KMS-11 (cell line): ENCODE measurements around the gene RGSL1.
A peak's percentile ranks its signal among the peaks of the same experiment; 100 is the strongest.

Experiments
- H2AFZ ChIP-seq: fragments of 200-600 bp; sonication (generic); 2 replicates; pipeline ENCODE4 v1.6.1; 2016; ENCODE audit warnings: antibody characterized with exemption, mixed run types, low read depth
- H3K27ac ChIP-seq: fragments of 200-600 bp; sonication (generic); 2 replicates; pipeline ENCODE4 v1.6.1; 2016; ENCODE audit warnings: mild to moderate bottlenecking, mixed run types
- H3K27me3 ChIP-seq: fragments of 200-600 bp; sonication (generic); 2 replicates; pipeline ENCODE4 v1.6.1; 2017; ENCODE audit warnings: mild to moderate bottlenecking, low read depth, mixed run types, moderate library complexity; ENCODE audit not compliant: insufficient read depth
- H3K36me3 ChIP-seq: fragments of 200-600 bp; sonication (generic); 2 replicates; pipeline ENCODE4 v1.6.1; 2017; ENCODE audit warnings: mild to moderate bottlenecking, mixed run types; ENCODE audit not compliant: insufficient read depth
- H3K4me1 ChIP-seq: fragments of 200-600 bp; sonication (generic); 2 replicates; pipeline ENCODE4 v1.6.1; 2016; ENCODE audit warnings: mild to moderate bottlenecking, low read depth, mixed run types; ENCODE audit not compliant: poor library complexity, severe bottlenecking
- H3K4me2 ChIP-seq: fragments of 200-600 bp; sonication (generic); 2 replicates; pipeline ENCODE4 v1.7.0; 2016; ENCODE audit warnings: mild to moderate bottlenecking, mixed run types
- H3K4me3 ChIP-seq: fragments of 200-600 bp; sonication (generic); IDR thresholded peaks from 2 replicates; pipeline ENCODE4 v1.6.1; 2017; ENCODE audit warnings: low read depth, low read length, mixed read lengths; ENCODE audit not compliant: insufficient read depth
- H3K79me2 ChIP-seq: fragments of 200-600 bp; sonication (generic); 2 replicates; pipeline ENCODE4 v1.6.1; 2016; ENCODE audit warnings: low read depth, mixed run types; ENCODE audit not compliant: insufficient read depth
- H3K9ac ChIP-seq: fragments of 200-600 bp; sonication (generic); 2 replicates; pipeline ENCODE4 v1.6.1; 2016; ENCODE audit warnings: mild to moderate bottlenecking, mixed run types
- H4K20me1 ChIP-seq: fragments of 200-600 bp; sonication (generic); 2 replicates; pipeline ENCODE4 v1.6.1; 2016; ENCODE audit warnings: mild to moderate bottlenecking, mixed run types; ENCODE audit not compliant: insufficient read depth
- TF ChIP-seq, protein P1 (sequence below): fragments of 200-600 bp; sonication (generic); conservative IDR thresholded peaks from 2 replicates; pipeline ENCODE4 v1.6.1; 2017; ENCODE audit warnings: low read depth, mild to moderate bottlenecking, antibody characterized with exemption, low read length, moderate library complexity, mixed read lengths

Gene RGSL1

GRCh38 chr1:182476625-182477024 is 26.7 kb downstream of the RGSL1 start:
- Histone ChIP-seq H3K27ac (no peak overlapping the region), H2AFZ (no peak overlapping the region), H3K4me2 (no peak overlapping the region), H3K4me1 (no peaks in the 10 kb centered on the region), H3K27me3 (no peaks in the 10 kb centered on the region), H3K79me2 (no peaks in the 10 kb centered on the region), H3K36me3 (no peaks in the 10 kb centered on the region), H3K4me3 (no peak overlapping the region), H3K9ac (no peak overlapping the region), H4K20me1 (no peaks in the 10 kb centered on the region)
- TF ChIP-seq, protein P1, sequence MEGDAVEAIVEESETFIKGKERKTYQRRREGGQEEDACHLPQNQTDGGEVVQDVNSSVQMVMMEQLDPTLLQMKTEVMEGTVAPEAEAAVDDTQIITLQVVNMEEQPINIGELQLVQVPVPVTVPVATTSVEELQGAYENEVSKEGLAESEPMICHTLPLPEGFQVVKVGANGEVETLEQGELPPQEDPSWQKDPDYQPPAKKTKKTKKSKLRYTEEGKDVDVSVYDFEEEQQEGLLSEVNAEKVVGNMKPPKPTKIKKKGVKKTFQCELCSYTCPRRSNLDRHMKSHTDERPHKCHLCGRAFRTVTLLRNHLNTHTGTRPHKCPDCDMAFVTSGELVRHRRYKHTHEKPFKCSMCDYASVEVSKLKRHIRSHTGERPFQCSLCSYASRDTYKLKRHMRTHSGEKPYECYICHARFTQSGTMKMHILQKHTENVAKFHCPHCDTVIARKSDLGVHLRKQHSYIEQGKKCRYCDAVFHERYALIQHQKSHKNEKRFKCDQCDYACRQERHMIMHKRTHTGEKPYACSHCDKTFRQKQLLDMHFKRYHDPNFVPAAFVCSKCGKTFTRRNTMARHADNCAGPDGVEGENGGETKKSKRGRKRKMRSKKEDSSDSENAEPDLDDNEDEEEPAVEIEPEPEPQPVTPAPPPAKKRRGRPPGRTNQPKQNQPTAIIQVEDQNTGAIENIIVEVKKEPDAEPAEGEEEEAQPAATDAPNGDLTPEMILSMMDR = no peak

DNA sequence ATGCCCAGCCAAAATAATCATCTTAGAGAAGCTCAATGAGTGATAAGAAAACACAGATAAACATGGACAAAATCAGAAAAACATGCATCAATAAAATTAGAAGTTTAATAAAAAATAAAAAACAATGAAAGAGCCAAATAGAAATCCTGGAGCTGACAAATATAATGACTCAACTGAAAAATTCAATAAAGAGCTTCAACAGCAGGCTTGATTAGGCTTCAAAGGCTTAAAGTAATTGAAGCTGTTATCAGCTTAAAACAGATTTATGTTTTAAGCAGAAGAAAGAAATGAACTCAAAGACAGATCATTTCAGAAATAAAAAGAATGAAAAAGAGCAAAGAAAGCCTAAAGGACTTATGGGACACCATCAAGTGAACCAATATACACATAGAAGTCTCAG is 28.3 kb downstream of the RGSL1 start:
- H3K4me2 ChIP-seq = no peak overlapping the region
- TF ChIP-seq, protein P1 = no peak

GRCh38 chr1:182484067-182484466 is 34.1 kb downstream of the RGSL1 start:
- Histone ChIP-seq H3K36me3 (no peaks in the 10 kb centered on the region), H2AFZ (peak overlapping the region; percentile 42), H3K4me3 (no peak overlapping the region), H3K27ac (no peak overlapping the region), H4K20me1 (no peaks in the 10 kb centered on the region), H3K9ac (no peak overlapping the region), H3K4me1 (peaks cover 12% of the 10 kb centered on the region), H3K79me2 (no peaks in the 10 kb centered on the region), H3K4me2 (no peak overlapping the region), H3K27me3 (no peaks in the 10 kb centered on the region)
- TF ChIP-seq, protein P1 = no peak

More for the DNA sequence above, 28.3 kb downstream of the RGSL1 start:
- no peak overlapping the region for H3K4me3 ChIP-seq
- H3K79me2 ChIP-seq = no peaks in the 10 kb centered on the region
- H2AFZ ChIP-seq = no peak overlapping the region
- H3K36me3 ChIP-seq = no peaks in the 10 kb centered on the region
- no peaks in the 10 kb centered on the region for H4K20me1 ChIP-seq
- no peak overlapping the region for H3K9ac ChIP-seq
- no peaks in the 10 kb centered on the region for H3K27me3 ChIP-seq
- H3K4me1 ChIP-seq = no peaks in the 10 kb centered on the region
- no peak overlapping the region for H3K27ac ChIP-seq

GRCh38 chr1:182484531-182485257 is 34.7 kb downstream of the RGSL1 start:
- TF ChIP-seq, protein P1 = peak; percentile 77
- Histone ChIP-seq H3K27me3 (no peaks in the 10 kb centered on the region), H3K4me2 (0 out of 2 replicates have a peak overlapping the region, but pooled peaks have one; percentile 7), H3K36me3 (no peaks in the 10 kb centered on the region), H3K4me3 (no peak overlapping the region), H3K4me1 (peaks cover 12% of the 10 kb centered on the region), H3K9ac (no peak overlapping the region), H4K20me1 (no peaks in the 10 kb centered on the region), H3K27ac (no peak overlapping the region), H3K79me2 (no peaks in the 10 kb centered on the region), H2AFZ (peak overlapping the region; percentile 42)
